NCI-H1105 treated with DMSO at 0.1 percent for 48 hours (cell line): ENCODE data around the gene MRGPRE.
"Not testable (repeated sequence)": the region's sequence is repeated elsewhere in the genome, so short reads cannot be mapped to it uniquely, and the experiment has no call there.

Source experiments
- DNase-seq: peaks from one replicate; lab custom pipeline; 2025; lab: John Stamatoyannopoulos, UW

Gene MRGPRE

GRCh38 chr11:3231851-3232744 lies at the start of gene MRGPRE:
Gene MRGPRE, minus strand, starts transcription at chr11:3232417. Its CDS starts 3,618 bp downstream, at chr11:3228799.
- no peak for DNase-seq

- DNase-seq: not testable (repeated sequence)
Observed at GRCh38 chr11:3281146-3281545, 48.9 kb upstream of the MRGPRE start.

DNA sequence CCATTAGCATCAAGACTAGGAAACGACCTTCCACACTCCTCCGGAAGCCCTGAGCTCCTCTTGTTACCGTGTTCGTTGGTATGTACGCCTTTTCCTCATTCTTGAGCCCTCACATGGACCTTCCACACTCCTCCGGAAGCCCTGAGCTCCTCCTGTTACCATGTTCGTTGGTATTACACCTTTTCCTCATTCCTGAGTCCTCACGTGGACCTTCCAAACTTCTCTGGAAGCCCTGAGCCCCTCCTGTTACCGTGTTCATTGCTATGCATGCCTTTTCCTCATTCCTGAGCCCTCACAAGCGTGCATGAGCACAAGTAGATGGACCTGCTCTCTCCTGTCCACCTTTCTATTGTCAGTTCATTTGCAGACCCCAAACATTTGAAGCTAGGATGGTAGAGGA lies 48.4 kb upstream of the MRGPRE start:
- not testable (repeated sequence) for DNase-seq

- DNase-seq: not testable (repeated sequence)
Observed at GRCh38 chr11:3278922-3279321, 46.7 kb upstream of the MRGPRE start.

- DNase-seq: not testable (repeated sequence)
Observed at GRCh38 chr11:3273629-3274028, 41.4 kb upstream of the MRGPRE start.

- DNase-seq: not testable (repeated sequence)
Observed at GRCh38 chr11:3262548-3262947, 30.3 kb upstream of the MRGPRE start.

DNA sequence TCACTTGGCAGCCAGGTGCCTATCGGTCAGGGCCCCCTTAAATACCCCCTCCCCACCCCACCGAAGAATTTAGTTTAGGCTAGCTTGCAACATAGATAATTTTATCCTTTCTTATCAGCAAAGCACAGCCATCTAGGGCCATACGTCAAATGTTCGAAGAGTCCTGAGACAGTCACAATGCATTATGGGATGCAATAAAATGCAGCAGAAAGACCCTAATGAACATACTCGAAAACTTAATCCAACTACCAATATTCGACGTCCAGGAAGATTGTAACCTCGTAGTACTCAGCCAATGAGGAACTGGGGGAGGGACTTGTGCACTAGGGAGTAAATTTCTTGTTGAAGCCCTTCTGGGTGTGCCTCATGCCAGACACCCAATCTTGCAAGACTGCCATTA lies 29.6 kb upstream of the MRGPRE start:
- not testable (repeated sequence) for DNase-seq

DNA sequence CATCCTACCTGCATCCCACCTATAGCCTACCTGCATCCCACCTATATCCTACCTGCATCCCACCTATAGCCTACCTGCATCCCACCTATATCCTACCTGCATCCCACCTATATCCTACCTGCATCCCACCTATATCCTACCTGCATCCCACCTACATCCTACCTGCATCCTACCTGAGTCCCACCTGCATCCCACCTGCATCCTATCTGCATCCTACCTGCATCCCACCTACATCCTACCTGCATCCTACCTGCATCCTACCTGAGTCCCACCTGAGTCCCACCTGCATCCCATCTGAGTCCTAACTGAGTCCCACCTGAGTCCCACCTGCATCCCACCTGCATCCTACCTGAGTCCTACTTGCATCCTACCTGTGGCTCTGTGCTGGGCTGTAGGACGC lies 25.3 kb upstream of the MRGPRE start:
- DNase-seq: not testable (repeated sequence)

DNA sequence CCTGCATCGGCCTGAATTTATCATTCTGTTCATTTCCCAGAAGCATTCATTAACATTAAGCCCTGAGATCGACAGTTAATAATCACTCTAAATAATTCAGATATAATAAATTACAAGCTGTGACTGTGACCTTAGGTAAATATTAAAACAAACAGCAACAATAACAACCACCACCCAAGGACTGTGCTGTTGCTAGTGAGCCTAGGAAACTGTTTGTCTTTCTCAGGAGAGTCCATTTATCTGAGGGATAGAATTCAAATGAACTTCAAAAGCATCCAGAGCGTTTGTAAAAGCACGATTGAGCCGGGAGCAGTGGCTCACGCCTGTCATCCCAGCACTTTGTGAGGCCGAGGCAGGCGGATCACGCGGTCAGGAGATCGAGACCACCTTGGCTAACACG lies 23.0 kb upstream of the MRGPRE start:
- DNase-seq: not testable (repeated sequence)

DNA sequence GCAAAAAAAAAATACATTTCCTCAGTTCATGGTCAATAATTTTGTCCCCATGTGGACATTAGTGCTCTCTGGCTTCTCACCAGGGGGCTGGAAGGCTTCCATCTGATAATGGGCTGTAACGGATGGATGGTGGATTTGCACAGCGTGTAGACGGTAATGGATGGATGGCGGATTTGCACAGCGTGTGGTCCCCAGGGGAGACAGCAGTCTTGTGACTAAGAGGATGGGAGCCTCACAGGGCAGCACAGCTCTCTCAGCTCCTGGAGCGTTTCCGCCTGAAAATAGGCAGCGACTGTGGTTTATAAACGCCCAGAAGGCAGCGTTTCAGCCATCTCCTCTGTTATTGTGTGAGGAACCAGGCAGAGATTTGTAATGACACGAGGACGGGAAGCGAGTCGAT lies 22.6 kb upstream of the MRGPRE start:
- DNase-seq: not testable (repeated sequence)

- no peak for DNase-seq
Observed at GRCh38 chr11:3245071-3245470, 12.9 kb upstream of the MRGPRE start.

DNA sequence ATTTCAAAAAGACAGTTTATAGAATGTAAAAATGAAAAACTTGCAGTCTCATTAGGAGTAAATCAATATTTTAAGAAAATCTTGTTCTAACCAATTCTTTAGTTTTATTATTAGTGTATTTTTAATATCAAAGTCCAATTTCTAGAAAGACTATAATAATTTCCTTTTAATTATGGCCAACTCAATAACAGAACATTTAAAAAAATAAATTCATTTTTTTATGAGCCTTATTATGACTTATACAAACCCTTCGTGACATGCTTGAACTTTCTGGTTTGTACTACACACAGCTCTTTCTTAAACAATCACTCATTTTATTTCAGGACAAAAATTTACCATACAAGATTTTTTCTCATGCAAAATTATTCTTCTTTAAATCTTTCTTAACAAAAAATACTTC lies 11.7 kb upstream of the MRGPRE start:
- no peak for DNase-seq

GRCh38 chr11:3237119-3237518 lies 4.9 kb upstream of the MRGPRE start:
- no peak for DNase-seq

- no peak for DNase-seq
Observed at GRCh38 chr11:3234846-3235245, 2.6 kb upstream of the MRGPRE start.

GRCh38 chr11:3232956-3233355 lies 739 bp upstream of the MRGPRE start:
- no peak for DNase-seq

GRCh38 chr11:3231550-3231850 lies 717 bp downstream of the MRGPRE start:
- DNase-seq: no peak

DNA sequence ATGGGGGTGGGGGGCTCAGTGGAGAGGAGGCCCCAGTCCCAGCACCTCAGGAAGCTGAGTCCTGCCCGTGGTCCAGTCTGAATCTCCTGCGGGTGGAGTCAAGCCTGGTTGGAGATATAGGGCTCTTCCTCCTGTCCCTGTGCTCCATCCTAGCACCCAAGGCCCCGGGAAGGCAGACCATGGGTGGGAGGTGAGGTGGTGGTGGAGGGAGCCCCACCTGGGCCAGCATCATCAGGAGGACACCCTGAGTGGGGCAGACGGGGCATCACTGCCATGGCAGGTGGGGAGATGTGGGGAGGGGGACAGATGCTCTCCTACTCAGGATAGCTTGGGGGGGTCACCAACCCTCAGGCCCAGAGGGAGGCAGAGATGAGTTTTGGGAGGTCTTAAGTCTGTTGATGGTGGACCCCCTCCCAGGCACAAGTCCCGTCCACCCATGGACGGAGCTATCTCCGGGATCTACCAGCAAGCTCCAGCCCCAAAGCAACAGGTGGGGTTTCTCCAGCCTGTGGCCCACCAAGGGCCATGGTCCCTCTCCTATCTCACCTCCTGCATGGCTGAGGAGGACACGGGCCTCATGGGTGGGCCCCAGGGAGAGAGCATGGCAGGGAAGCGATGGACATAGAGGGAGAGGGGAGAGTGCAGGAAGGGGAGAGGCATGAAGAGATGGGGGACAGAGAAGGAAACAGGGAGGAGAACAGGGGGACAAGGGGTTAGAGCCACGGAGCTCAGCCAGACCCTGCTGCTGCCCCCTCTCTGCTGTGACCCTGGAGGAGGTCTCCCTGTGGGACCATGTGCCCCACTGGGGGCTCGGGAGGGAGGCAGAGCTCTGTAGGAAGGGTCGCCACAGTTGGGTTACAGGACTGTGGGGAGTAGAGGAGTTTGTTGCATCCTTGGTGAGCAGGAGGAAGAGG lies 1.3 kb downstream of the MRGPRE start:
- no peak for DNase-seq

- DNase-seq: no peak
Observed at GRCh38 chr11:3229673-3230630, 2.3 kb downstream of the MRGPRE start.

GRCh38 chr11:3228445-3228829 lies 3.8 kb downstream of the MRGPRE start:
- DNase-seq: no peak

GRCh38 chr11:3227568-3228444 lies 4.4 kb downstream of the MRGPRE start:
- no peak for DNase-seq
